Measurements from ENCODE around the gene SLC20A1. TPM values are rescaled to one million over a fixed set of nuclear protein-coding genes. Genes with fewer than 3 reads are reported as not detected.
A peak's percentile ranks its signal among the peaks of the same experiment; 100 is the strongest.

The SLC20A1 gene
- total RNA-seq, 1 experiment from 2014 or later, result 295 TPM

DNA sequence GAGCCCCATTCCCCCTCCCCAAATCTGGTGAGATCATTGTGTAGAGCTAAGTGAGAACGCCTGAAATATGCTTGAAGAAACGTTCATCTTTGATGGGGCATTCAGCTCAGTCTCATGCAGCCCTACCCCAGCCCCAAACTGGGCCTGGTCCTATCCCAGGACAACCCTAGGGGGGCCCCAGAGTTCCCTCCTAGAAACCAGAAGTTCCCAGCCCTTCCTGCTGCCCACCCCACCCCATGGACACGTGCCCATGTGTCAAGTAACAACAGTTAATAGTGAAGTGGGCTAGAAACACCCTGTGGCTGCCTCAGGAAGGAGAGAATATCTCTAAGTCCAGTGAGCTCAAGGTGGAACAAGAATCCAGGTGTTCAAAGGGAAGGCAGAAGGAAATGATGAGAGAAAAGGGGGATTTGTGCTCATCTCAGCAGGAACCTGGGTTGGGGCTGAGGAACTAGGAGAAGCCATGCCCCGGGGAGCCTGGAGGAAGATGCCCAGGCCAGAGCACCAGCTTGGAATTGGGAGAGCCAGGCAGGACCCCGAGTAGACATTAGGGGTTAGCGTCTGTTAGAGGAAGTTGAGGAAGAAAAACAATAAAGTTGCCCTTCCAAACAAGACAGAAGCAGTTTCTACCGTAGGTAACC is 20.1 kb upstream of the SLC20A1 start:
- CTCF ChIA-PET, result interaction anchor here (0.6 to 8.1 kb wide), 21 partner anchors 8 to 333 kb away, joined by 3 to 161 read pairs (median 5); partner anchors contain the start of gene SLC20A1
- H3K9me3 Mint-ChIP-seq (ENCODE audit: unreplicated experiment), result no peaks in the 10 kb centered on the region
- TF ChIP-seq, protein P1, sequence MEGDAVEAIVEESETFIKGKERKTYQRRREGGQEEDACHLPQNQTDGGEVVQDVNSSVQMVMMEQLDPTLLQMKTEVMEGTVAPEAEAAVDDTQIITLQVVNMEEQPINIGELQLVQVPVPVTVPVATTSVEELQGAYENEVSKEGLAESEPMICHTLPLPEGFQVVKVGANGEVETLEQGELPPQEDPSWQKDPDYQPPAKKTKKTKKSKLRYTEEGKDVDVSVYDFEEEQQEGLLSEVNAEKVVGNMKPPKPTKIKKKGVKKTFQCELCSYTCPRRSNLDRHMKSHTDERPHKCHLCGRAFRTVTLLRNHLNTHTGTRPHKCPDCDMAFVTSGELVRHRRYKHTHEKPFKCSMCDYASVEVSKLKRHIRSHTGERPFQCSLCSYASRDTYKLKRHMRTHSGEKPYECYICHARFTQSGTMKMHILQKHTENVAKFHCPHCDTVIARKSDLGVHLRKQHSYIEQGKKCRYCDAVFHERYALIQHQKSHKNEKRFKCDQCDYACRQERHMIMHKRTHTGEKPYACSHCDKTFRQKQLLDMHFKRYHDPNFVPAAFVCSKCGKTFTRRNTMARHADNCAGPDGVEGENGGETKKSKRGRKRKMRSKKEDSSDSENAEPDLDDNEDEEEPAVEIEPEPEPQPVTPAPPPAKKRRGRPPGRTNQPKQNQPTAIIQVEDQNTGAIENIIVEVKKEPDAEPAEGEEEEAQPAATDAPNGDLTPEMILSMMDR (IDR thresholded peaks at IDR 0.05; ENCODE audit: unreplicated experiment), result no peak
- POLR2A ChIA-PET, result interaction anchor here (0.5 to 17.4 kb wide), 11 partner anchors 18 to 138 kb away, joined by 3 to 570 read pairs (median 8); partner anchors contain the start of genes CHCHD5 and SLC20A1
- H3K27ac Mint-ChIP-seq (ENCODE audit: low read depth, unreplicated experiment), result peak overlapping the region; percentile 75
- DNase-seq (ENCODE audit: unreplicated experiment), result no peak
- no peak overlapping the region for H3K4me3 Mint-ChIP-seq (ENCODE audit: unreplicated experiment)
- peaks cover 7% of the 10 kb centered on the region for H3K36me3 Mint-ChIP-seq (ENCODE audit: insufficient read depth, unreplicated experiment)
- intact Hi-C loops (cut with micrococcal nuclease), result loop anchor here (1.0 to 2.0 kb wide), 3 partner anchors 25 to 101 kb away; no protein-coding TSS in a partner anchor
- no TSS peak for BruUV-seq (replicated peaks)
- no peaks in the 10 kb centered on the region for H3K27me3 Mint-ChIP-seq (ENCODE audit: insufficient read depth, unreplicated experiment)
- peaks cover 58% of the 10 kb centered on the region for H3K4me1 Mint-ChIP-seq (ENCODE audit: insufficient read depth, unreplicated experiment)

DNA sequence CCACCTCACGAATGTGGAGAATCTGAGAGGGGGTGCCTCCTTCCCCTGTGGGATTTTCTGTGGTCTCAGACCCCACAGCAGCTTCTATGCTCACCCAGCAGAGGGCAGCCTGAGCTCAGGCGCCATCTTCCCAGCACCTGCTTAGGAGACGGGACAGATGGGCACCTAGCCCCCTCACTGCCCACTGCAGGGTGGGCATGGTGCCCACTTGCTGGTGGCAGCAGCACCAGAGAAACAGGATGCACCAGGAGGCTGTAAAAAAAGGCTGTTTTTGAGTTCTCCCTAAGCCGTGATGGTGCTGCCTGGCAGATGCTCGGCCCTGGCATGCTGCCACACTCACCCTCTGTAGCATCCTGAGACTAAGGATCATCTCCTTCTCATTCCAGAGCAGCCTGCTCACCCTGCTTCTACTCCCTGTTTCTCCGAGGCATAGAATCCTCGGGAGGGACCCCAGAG is 19.1 kb upstream of the SLC20A1 start:
- CTCF ChIA-PET, result interaction anchor here (0.6 to 8.1 kb wide), 22 partner anchors 13 to 315 kb away, joined by 3 to 161 read pairs (median 4); partner anchors contain the start of genes CHCHD5 and SLC20A1
- intact Hi-C loops (cut with micrococcal nuclease), result loop anchor here (1.0 to 2.0 kb wide), 4 partner anchors 19 to 100 kb away; partner anchors contain the start of gene SLC20A1
- TF ChIP-seq, protein P1 (IDR thresholded peaks at IDR 0.05; ENCODE audit: unreplicated experiment), result peak; percentile 85
- peak overlapping the region; percentile 93 for H3K27ac Mint-ChIP-seq (ENCODE audit: low read depth, unreplicated experiment)
- peaks cover 58% of the 10 kb centered on the region for H3K4me1 Mint-ChIP-seq (ENCODE audit: insufficient read depth, unreplicated experiment)
- peak overlapping the region; percentile 58 for H3K4me3 Mint-ChIP-seq (ENCODE audit: unreplicated experiment)
- DNase-seq (ENCODE audit: unreplicated experiment), result peak; percentile 73
- BruUV-seq (replicated peaks), result no TSS peak
- H3K36me3 Mint-ChIP-seq (ENCODE audit: insufficient read depth, unreplicated experiment), result peaks cover 7% of the 10 kb centered on the region
- POLR2A ChIA-PET, result interaction anchor here (0.7 to 17.4 kb wide), 16 partner anchors 18 to 267 kb away, joined by 3 to 570 read pairs (median 6); partner anchors contain the start of genes CHCHD5 and SLC20A1
- no peaks in the 10 kb centered on the region for H3K27me3 Mint-ChIP-seq (ENCODE audit: insufficient read depth, unreplicated experiment)
- H3K9me3 Mint-ChIP-seq (ENCODE audit: unreplicated experiment), result no peaks in the 10 kb centered on the region

DNA sequence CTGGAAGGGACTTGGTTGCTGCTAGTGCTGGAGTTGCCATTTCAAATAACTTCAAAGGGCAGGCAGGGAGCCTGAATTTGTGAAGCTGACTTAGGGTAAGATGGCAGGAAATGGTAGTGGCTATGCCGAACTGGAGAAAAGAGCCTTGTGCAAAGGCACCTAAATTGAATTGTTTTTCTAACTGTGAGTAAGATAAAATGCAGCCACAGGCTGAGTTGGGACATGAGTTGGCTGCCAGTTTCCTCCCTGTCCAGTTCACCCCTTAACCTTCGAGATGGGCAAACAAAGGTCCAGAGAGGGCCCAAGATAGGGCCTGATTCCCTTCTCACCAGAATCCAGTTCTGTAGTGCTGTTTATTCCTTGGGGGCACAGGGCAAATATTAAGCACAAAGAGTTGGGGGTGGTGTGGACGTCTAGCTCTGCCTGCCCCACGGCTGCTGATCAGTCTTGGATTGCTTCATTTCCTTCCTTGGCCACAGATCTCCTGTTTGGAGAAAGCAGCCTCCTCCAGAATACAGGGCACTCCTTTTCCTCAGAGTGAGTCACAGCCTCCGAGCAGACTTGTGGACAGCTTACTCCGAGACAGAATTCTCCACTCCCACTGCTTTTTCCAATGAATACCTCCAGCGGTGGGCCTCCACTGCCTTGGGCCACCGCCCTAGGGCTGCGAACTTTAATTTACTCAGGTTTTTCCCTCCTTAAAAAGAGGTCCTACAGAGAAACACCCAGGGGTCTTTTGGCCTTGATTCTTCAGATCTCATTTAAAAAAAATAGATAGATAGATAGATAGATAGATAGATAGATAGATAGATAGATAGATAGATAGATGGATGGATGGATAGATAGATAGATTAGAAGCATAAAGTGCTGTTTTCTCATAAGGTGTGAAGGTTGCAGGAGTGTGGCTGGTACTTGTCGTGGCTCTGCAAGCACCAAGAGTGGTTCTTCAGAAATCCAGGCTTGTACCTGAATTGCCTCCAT is 18.4 kb upstream of the SLC20A1 start:
- Mint-ChIP-seq H3K36me3 (ENCODE audit: insufficient read depth, unreplicated experiment) (no peaks in the 10 kb centered on the region), H3K27ac (ENCODE audit: low read depth, unreplicated experiment) (peak overlapping the region; percentile 93), H3K27me3 (ENCODE audit: insufficient read depth, unreplicated experiment) (no peaks in the 10 kb centered on the region), H3K4me1 (ENCODE audit: insufficient read depth, unreplicated experiment) (peaks cover 57% of the 10 kb centered on the region), H3K9me3 (ENCODE audit: unreplicated experiment) (no peaks in the 10 kb centered on the region), H3K4me3 (ENCODE audit: unreplicated experiment) (peak overlapping the region; percentile 58)
- TSS peak; percentile 83 for BruUV-seq (replicated peaks)
- intact Hi-C loops (cut with micrococcal nuclease), result loop anchor here (1.0 to 2.0 kb wide), 2 partner anchors 18 to 65 kb away; partner anchors contain the start of gene SLC20A1
- peak; percentile 97 for DNase-seq (ENCODE audit: unreplicated experiment)
- TF ChIP-seq, protein P1 (IDR thresholded peaks at IDR 0.05; ENCODE audit: unreplicated experiment), result no peak
- ChIA-PET CTCF (interaction anchor here (0.6 to 8.1 kb wide), 22 partner anchors 10 to 315 kb away, joined by 3 to 161 read pairs (median 4); partner anchors contain the start of genes CHCHD5 and SLC20A1), POLR2A (interaction anchor here (0.7 to 17.4 kb wide), 14 partner anchors 17 to 266 kb away, joined by 3 to 570 read pairs (median 6); partner anchors contain the start of genes CHCHD5 and SLC20A1)

All from MCF 10A (cell line).